Skeletal muscle satellite cell (primary cell): Measurements from ENCODE around the gene ZBTB7B.
A peak's percentile ranks its signal among the peaks of the same experiment; 100 is the strongest.

Experiments
- H3K27me3 ChIP-seq: 2 replicates; pipeline ENCODE4 v1.7.0; 2013; ENCODE audit warnings: low read length; ENCODE audit not compliant: control insufficient read depth, insufficient read depth
- H3K36me3 ChIP-seq: 2 replicates; pipeline ENCODE4 v1.7.0; 2013; ENCODE audit warnings: mild to moderate bottlenecking, control low read depth, low read length; ENCODE audit not compliant: insufficient read depth
- H3K4me1 ChIP-seq: 2 replicates; pipeline ENCODE4 v1.7.0; 2013; ENCODE audit warnings: low read length; ENCODE audit not compliant: control insufficient read depth, insufficient read depth
- H3K4me2 ChIP-seq: 2 replicates; pipeline ENCODE4 v1.7.0; 2013; ENCODE audit warnings: mild to moderate bottlenecking, low read length
- H3K4me3 ChIP-seq: 2 replicates; pipeline ENCODE4 v1.7.0; 2013; ENCODE audit warnings: low read length
- H3K9ac ChIP-seq: 2 replicates; pipeline ENCODE4 v1.7.0; 2013; ENCODE audit warnings: mild to moderate bottlenecking, low read depth, low read length, moderate library complexity
- H3K9me3 ChIP-seq: replicated peaks from 2 replicates; pipeline ENCODE4 v1.7.0; 2013; ENCODE audit warnings: mild to moderate bottlenecking, control low read depth, low read length

The ZBTB7B gene

GRCh38 chr1:155016231-155016831, 13.7 kb downstream of the ZBTB7B start:
- H3K4me3 ChIP-seq: no peak overlapping the region
- H3K4me1 ChIP-seq: peaks cover 35% of the 10 kb centered on the region

GRCh38 chr1:155017041-155017945, 14.7 kb downstream of the ZBTB7B start:
- H3K9me3 ChIP-seq: no peaks in the 10 kb centered on the region
- peak overlapping the region; percentile 62 for H3K9ac ChIP-seq
- peaks cover 34% of the 10 kb centered on the region for H3K36me3 ChIP-seq
- H3K4me3 ChIP-seq: peak overlapping the region; percentile 54
- peaks cover 27% of the 10 kb centered on the region for H3K4me1 ChIP-seq
- H3K4me2 ChIP-seq: peak overlapping the region; percentile 80
- no peaks in the 10 kb centered on the region for H3K27me3 ChIP-seq

More at GRCh38 chr1:155016231-155016831, 13.7 kb downstream of the ZBTB7B start:
- Histone ChIP-seq H3K9ac (no peak overlapping the region), H3K27me3 (no peaks in the 10 kb centered on the region), H3K4me2 (no peak overlapping the region), H3K9me3 (no peaks in the 10 kb centered on the region), H3K36me3 (peaks cover 36% of the 10 kb centered on the region)

GRCh38 chr1:155017946-155018316, 15.3 kb downstream of the ZBTB7B start:
- H3K4me1 ChIP-seq: peaks cover 24% of the 10 kb centered on the region
- peak overlapping the region; percentile 62 for H3K9ac ChIP-seq
- peaks cover 32% of the 10 kb centered on the region for H3K36me3 ChIP-seq
- no peaks in the 10 kb centered on the region for H3K9me3 ChIP-seq
- H3K4me2 ChIP-seq: peak overlapping the region; percentile 80
- peak overlapping the region; percentile 54 for H3K4me3 ChIP-seq
- H3K27me3 ChIP-seq: no peaks in the 10 kb centered on the region

GRCh38 chr1:155018617-155019348, 16.2 kb downstream of the ZBTB7B start:
- H3K4me2 ChIP-seq: peak overlapping the region; percentile 32
- H3K9ac ChIP-seq: no peak overlapping the region
- H3K4me1 ChIP-seq: peaks cover 24% of the 10 kb centered on the region
- H3K27me3 ChIP-seq: no peaks in the 10 kb centered on the region
- H3K36me3 ChIP-seq: peaks cover 32% of the 10 kb centered on the region
- H3K9me3 ChIP-seq: no peaks in the 10 kb centered on the region
- H3K4me3 ChIP-seq: no peak overlapping the region

- H3K4me3 ChIP-seq: no peak overlapping the region
- H3K4me1 ChIP-seq: peaks cover 24% of the 10 kb centered on the region
- no peak overlapping the region for H3K9ac ChIP-seq
- H3K4me2 ChIP-seq: no peak overlapping the region
- H3K36me3 ChIP-seq: peaks cover 23% of the 10 kb centered on the region
- no peaks in the 10 kb centered on the region for H3K9me3 ChIP-seq
- no peaks in the 10 kb centered on the region for H3K27me3 ChIP-seq
These were observed 17.0 kb downstream of the ZBTB7B start for GRCh38 chr1:155019377-155020245.

- Histone ChIP-seq H3K9ac (no peak overlapping the region), H3K27me3 (no peaks in the 10 kb centered on the region), H3K4me2 (no peak overlapping the region), H3K9me3 (no peaks in the 10 kb centered on the region), H3K4me1 (peaks cover 16% of the 10 kb centered on the region), H3K4me3 (no peak overlapping the region), H3K36me3 (peaks cover 3% of the 10 kb centered on the region)
These were observed 19.7 kb downstream of the ZBTB7B start for GRCh38 chr1:155022136-155022926.

- Histone ChIP-seq H3K4me3 (no peak overlapping the region), H3K4me2 (no peak overlapping the region), H3K36me3 (peaks cover 3% of the 10 kb centered on the region), H3K27me3 (no peaks in the 10 kb centered on the region), H3K9me3 (no peaks in the 10 kb centered on the region), H3K4me1 (peaks cover 12% of the 10 kb centered on the region), H3K9ac (no peak overlapping the region)
These were observed 20.3 kb downstream of the ZBTB7B start for GRCh38 chr1:155022927-155023236.

- H3K27me3 ChIP-seq: no peaks in the 10 kb centered on the region
- peaks cover 6% of the 10 kb centered on the region for H3K4me1 ChIP-seq
- no peaks in the 10 kb centered on the region for H3K9me3 ChIP-seq
- no peak overlapping the region for H3K4me3 ChIP-seq
- peaks cover under 1% of the 10 kb centered on the region for H3K36me3 ChIP-seq
- no peak overlapping the region for H3K9ac ChIP-seq
- no peak overlapping the region for H3K4me2 ChIP-seq
These were observed 21.0 kb downstream of the ZBTB7B start for GRCh38 chr1:155023627-155024026.

- Histone ChIP-seq H3K4me2 (no peak overlapping the region), H3K4me1 (no peaks in the 10 kb centered on the region), H3K36me3 (no peaks in the 10 kb centered on the region), H3K4me3 (no peak overlapping the region), H3K27me3 (no peaks in the 10 kb centered on the region), H3K9ac (no peak overlapping the region), H3K9me3 (no peaks in the 10 kb centered on the region)
These were observed 21.7 kb downstream of the ZBTB7B start for GRCh38 chr1:155024315-155024714.

GRCh38 chr1:155026154-155026553, 23.6 kb downstream of the ZBTB7B start:
- H3K4me1 ChIP-seq: no peaks in the 10 kb centered on the region
- H3K9ac ChIP-seq: no peak overlapping the region
- no peak overlapping the region for H3K4me3 ChIP-seq

More at GRCh38 chr1:155026154-155026553, 23.6 kb downstream of the ZBTB7B start:
- Histone ChIP-seq H3K4me2 (no peak overlapping the region), H3K36me3 (no peaks in the 10 kb centered on the region), H3K27me3 (peaks cover 5% of the 10 kb centered on the region), H3K9me3 (no peaks in the 10 kb centered on the region)
